Measurements from ENCODE around the gene RIN3. TPM values are rescaled to one million over a fixed set of nuclear protein-coding genes. Genes with fewer than 3 reads are reported as not detected.

RIN3 gene
- total RNA-seq, 1 donor from 2014 or later = 0.22 TPM

- Mint-ChIP-seq H3K36me3 (peaks cover 2% of the 10 kb centered on the region), H3K9me3 (no peaks in the 10 kb centered on the region), H3K4me3 (no peak overlapping the region), H3K27me3 (ENCODE audit: insufficient read depth, low read depth) (peaks cover 2% of the 10 kb centered on the region), H3K4me1 (peaks cover 10% of the 10 kb centered on the region), H3K27ac (no peak overlapping the region)
- H3K4me3 ChIP-seq = no peak overlapping the region
- H3K79me2 ChIP-seq (ENCODE audit: low read depth) = no peaks in the 10 kb centered on the region
- peak; percentile 88 for DNase-seq (ENCODE audit: low spot score)
- H3K4me1 ChIP-seq = no peaks in the 10 kb centered on the region
- H2AFZ ChIP-seq (replicated peaks) = no peak overlapping the region
- TF ChIP-seq CTCF (IDR thresholded peaks at IDR 0.05) (peak; percentile 93), EZH2phosphoT487 (IDR thresholded peaks at IDR 0.05) (no peak), EZH2 (IDR thresholded peaks at IDR 0.05) (no peak)
- peaks cover 5% of the 10 kb centered on the region for H3K27me3 ChIP-seq
- H3K9me3 ChIP-seq (ENCODE audit: low read depth) = no peaks in the 10 kb centered on the region
- H3F3A ChIP-seq (ENCODE audit: low read depth) = no peaks in the 10 kb centered on the region
- no peak overlapping the region for H3K9ac ChIP-seq
- H3K4me2 ChIP-seq = no peak overlapping the region
- H3K27ac ChIP-seq = no peak overlapping the region
- H4K20me1 ChIP-seq (ENCODE audit: low read depth) = no peaks in the 10 kb centered on the region
- H3K36me3 ChIP-seq = no peaks in the 10 kb centered on the region
Measured at GRCh38 chr14:92680781-92681650, 167.4 kb downstream of the RIN3 start.

GRCh38 chr14:92683041-92683440 lies 169.5 kb downstream of the RIN3 start:
- Mint-ChIP-seq H3K4me3 (no peak overlapping the region), H3K36me3 (no peaks in the 10 kb centered on the region), H3K9me3 (no peaks in the 10 kb centered on the region), H3K27me3 (ENCODE audit: insufficient read depth, low read depth) (peaks cover 2% of the 10 kb centered on the region), H3K4me1 (peaks cover 3% of the 10 kb centered on the region), H3K27ac (no peak overlapping the region)
- H3K4me1 ChIP-seq = peaks cover 6% of the 10 kb centered on the region
- no peaks in the 10 kb centered on the region for H3K79me2 ChIP-seq (ENCODE audit: low read depth)
- H3K4me3 ChIP-seq = no peak overlapping the region
- peaks cover 22% of the 10 kb centered on the region for H3K27me3 ChIP-seq
- H3F3A ChIP-seq (ENCODE audit: low read depth) = no peaks in the 10 kb centered on the region
- no peaks in the 10 kb centered on the region for H3K36me3 ChIP-seq
- H3K4me2 ChIP-seq = no peak overlapping the region
- TF ChIP-seq CTCF (IDR thresholded peaks at IDR 0.05) = no peak
- TF ChIP-seq EZH2phosphoT487 (IDR thresholded peaks at IDR 0.05) = no peak
- TF ChIP-seq EZH2 (IDR thresholded peaks at IDR 0.05) = no peak
- no peaks in the 10 kb centered on the region for H4K20me1 ChIP-seq (ENCODE audit: low read depth)
- no peak overlapping the region for H2AFZ ChIP-seq (replicated peaks)
- no peak overlapping the region for H3K27ac ChIP-seq
- no peaks in the 10 kb centered on the region for H3K9me3 ChIP-seq (ENCODE audit: low read depth)
- no peak for DNase-seq (ENCODE audit: low spot score)
- H3K9ac ChIP-seq = no peak overlapping the region

- Mint-ChIP-seq H3K9me3 (no peaks in the 10 kb centered on the region), H3K4me1 (peaks cover 3% of the 10 kb centered on the region), H3K4me3 (no peak overlapping the region), H3K27me3 (ENCODE audit: insufficient read depth, low read depth) (peaks cover 6% of the 10 kb centered on the region), H3K36me3 (no peaks in the 10 kb centered on the region), H3K27ac (no peak overlapping the region)
- Histone ChIP-seq H3K4me2 (no peak overlapping the region), H3F3A (ENCODE audit: low read depth) (no peaks in the 10 kb centered on the region), H4K20me1 (ENCODE audit: low read depth) (no peaks in the 10 kb centered on the region), H3K9me3 (ENCODE audit: low read depth) (no peaks in the 10 kb centered on the region), H3K36me3 (no peaks in the 10 kb centered on the region), H3K79me2 (ENCODE audit: low read depth) (no peaks in the 10 kb centered on the region), H3K4me1 (peaks cover 6% of the 10 kb centered on the region), H3K27ac (no peak overlapping the region), H3K9ac (no peak overlapping the region), H3K4me3 (no peak overlapping the region), H3K27me3 (peaks cover 37% of the 10 kb centered on the region), H2AFZ (replicated peaks) (no peak overlapping the region)
- TF ChIP-seq EZH2phosphoT487 (IDR thresholded peaks at IDR 0.05) (no peak), CTCF (IDR thresholded peaks at IDR 0.05) (no peak), EZH2 (IDR thresholded peaks at IDR 0.05) (no peak)
- DNase-seq (ENCODE audit: low spot score) = peak; percentile 31
Measured at GRCh38 chr14:92684801-92685560, 171.4 kb downstream of the RIN3 start.

Data from neural progenitor cell (in vitro differentiated cells).